Measurements from ENCODE around the gene MED31. TPM values are rescaled to one million over a fixed set of nuclear protein-coding genes. Genes with fewer than 3 reads are reported as not detected.
"Not testable (repeated sequence)": the region's sequence is repeated elsewhere in the genome, so short reads cannot be mapped to it uniquely, and the experiment has no call there.

Gene MED31
- total RNA-seq, 1 experiment from 2014 or later, result 20.1 TPM

GRCh38 chr17:6669479-6670212, 18.2 kb upstream of the MED31 start:
- Histone ChIP-seq H3K4me1 (no peaks in the 10 kb centered on the region), H3K36me3 (no peaks in the 10 kb centered on the region), H3K9me3 (replicated peaks) (no peaks in the 10 kb centered on the region), H3K4me3 (no peak overlapping the region), H3K27ac (no peak overlapping the region), H3K27me3 (no peaks in the 10 kb centered on the region)
- no peak for DNase-seq

DNA sequence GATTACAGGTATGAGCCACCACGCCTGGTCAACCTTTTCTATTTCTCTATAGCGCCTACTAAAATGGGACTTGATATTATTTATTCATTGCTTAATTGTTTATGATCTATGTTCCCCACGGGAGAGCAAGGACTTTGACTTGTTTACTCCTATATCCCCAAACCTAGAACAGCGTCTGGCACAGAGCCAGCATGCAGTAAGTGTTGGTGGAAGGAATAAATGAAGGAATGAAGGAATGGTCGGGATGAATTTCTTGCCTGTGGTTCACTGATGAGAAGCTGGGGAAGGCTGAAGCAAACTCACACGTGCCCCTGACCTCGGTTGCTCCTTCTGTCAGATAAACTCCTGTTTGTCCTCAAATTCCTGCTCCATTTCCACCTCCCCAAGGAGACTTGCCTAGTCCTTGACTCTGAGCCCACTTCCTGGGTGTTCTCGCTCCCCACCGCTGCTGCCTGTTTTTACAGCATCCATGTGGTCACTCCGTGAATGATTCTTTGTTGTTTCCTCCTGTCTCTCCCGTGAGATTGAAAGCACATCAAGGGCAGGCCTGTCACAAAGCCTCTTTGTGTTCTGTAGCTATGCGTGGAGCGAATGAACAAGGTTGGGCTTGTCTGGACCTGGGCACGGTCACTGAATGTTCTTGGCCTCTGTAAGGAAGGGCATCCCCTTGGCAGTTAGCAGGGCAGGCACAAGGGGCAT, 17.5 kb upstream of the MED31 start:
- DNase-seq, result peak in 1 of 2 experiments; percentile 4
- H3K27me3 ChIP-seq, result no peaks in the 10 kb centered on the region
- no peak overlapping the region for H3K4me3 ChIP-seq
- no peaks in the 10 kb centered on the region for H3K36me3 ChIP-seq
- H3K4me1 ChIP-seq, result no peaks in the 10 kb centered on the region
- no peaks in the 10 kb centered on the region for H3K9me3 ChIP-seq (replicated peaks)
- no peak overlapping the region for H3K27ac ChIP-seq

- Histone ChIP-seq H3K36me3 (no peaks in the 10 kb centered on the region), H3K27ac (no peak overlapping the region), H3K27me3 (no peaks in the 10 kb centered on the region), H3K4me3 (no peak overlapping the region), H3K4me1 (no peaks in the 10 kb centered on the region), H3K9me3 (replicated peaks) (no peaks in the 10 kb centered on the region)
- DNase-seq, result no peak
Measured at GRCh38 chr17:6668219-6668618, 16.8 kb upstream of the MED31 start.

GRCh38 chr17:6667516-6667915, 16.1 kb upstream of the MED31 start:
- Histone ChIP-seq H3K4me1 (no peaks in the 10 kb centered on the region), H3K27me3 (no peaks in the 10 kb centered on the region), H3K27ac (no peak overlapping the region), H3K4me3 (no peak overlapping the region), H3K36me3 (no peaks in the 10 kb centered on the region), H3K9me3 (replicated peaks) (no peaks in the 10 kb centered on the region)
- DNase-seq, result no peak

DNA sequence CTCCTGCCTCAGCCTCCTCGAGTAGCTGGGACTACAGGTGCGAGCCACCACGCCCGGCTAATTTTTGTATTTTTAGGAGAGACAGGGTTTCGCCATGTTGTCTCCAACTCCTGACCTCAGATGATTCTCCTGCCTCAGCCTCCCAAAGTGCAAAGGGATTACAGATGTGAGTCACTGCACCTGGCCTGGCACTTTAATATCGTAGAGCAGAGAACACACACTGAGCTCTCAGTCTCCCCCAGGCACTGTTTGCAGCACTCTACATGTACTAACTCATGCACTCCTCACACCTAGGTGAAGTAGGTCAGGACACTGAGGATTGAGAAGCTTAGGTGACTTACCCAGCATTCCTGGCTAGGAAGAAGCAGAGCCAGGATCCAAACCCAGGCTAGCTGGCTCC, 15.2 kb upstream of the MED31 start:
- no peaks in the 10 kb centered on the region for H3K36me3 ChIP-seq

DNA sequence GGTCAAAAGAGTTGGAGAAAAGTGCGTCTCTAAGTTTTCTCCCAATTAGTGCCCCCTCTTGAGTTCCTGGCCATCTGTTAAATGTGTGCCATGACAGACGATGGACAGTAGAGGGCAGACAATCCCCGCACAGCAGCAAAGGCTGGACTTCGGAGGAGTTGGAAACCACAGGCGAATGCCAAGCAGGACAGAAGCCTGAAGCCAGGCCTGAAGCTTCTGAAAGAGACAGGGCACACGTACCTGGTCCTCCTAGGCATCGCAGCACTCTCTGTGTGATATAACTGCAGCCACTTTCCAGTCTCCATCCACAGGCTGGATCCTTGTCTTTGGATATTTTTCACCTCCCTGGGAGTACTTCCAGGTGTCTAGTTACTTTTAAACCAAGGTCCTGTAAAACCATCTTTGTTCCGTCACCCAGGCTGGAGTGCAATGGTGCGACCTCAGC, 14.7 kb upstream of the MED31 start:
- H3K27ac ChIP-seq, result no peak overlapping the region
- no peak overlapping the region for H3K4me3 ChIP-seq
- no peaks in the 10 kb centered on the region for H3K36me3 ChIP-seq
- H3K4me1 ChIP-seq, result no peaks in the 10 kb centered on the region
- H3K9me3 ChIP-seq (replicated peaks), result no peaks in the 10 kb centered on the region
- peak; percentile 59 to 82 for DNase-seq
- H3K27me3 ChIP-seq, result no peaks in the 10 kb centered on the region

More for the DNA sequence above, 15.2 kb upstream of the MED31 start:
- no peak for DNase-seq
- no peak overlapping the region for H3K4me3 ChIP-seq
- H3K27ac ChIP-seq, result no peak overlapping the region
- no peaks in the 10 kb centered on the region for H3K27me3 ChIP-seq
- no peaks in the 10 kb centered on the region for H3K9me3 ChIP-seq (replicated peaks)
- no peaks in the 10 kb centered on the region for H3K4me1 ChIP-seq

- H3K27me3 ChIP-seq; H3K9me3 ChIP-seq (replicated peaks); DNase-seq; H3K4me3 ChIP-seq; H3K27ac ChIP-seq; H3K36me3 ChIP-seq; H3K4me1 ChIP-seq: not testable (repeated sequence)
Measured at GRCh38 chr17:6663200-6663599, 11.8 kb upstream of the MED31 start.

DNA sequence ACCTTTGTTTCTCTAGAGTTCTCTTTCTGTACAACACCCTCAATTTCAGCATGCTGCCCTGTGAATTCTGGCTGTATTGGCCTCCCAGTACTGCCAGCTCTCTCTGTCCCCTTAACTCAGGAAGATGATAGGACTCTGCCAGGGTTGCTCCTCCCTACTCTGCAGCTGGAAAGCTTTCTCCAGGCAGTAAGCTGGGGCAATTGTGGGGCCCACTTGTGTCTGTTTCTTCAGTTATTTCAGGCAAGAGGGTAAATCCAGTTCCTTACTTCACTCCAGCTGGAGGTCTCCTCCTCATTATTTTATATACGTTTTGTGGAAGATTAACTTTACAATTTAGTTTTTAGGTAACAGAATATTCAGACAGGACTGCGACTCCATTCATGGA, 10.1 kb upstream of the MED31 start:
- no peak overlapping the region for H3K4me3 ChIP-seq

DNA sequence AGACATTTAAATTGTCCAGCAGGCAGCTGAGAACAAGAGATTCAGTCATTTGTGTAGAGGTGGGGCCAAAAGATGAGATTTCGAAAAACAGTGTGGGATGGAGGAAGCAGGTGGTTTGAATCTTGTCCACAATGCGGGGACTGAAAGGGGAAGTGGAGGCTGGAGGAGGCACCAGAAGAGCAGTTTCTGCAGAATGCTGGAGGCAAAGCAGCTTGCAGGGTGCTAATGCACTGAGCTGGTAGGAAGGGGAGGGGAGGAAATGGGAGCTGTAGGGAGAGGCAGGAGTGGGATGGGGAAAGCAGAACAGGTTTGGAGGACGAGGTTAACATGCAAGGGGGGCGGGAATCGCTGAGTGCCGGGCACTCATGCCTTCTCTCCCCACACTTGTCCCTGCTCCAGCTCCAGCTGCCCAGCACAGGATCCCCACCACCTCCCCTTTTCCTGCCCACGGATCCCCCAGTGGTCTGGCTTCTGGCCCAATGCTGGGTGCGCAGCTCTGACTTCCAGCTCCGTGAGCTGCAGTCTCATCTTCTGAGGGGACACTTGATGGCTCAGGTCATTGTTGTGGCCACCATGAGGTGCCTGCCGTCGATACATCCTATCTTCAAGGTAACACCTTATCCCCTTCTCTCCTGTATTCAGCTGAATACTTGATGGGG, 9.5 kb upstream of the MED31 start:
- DNase-seq, result no peak
- H3K27me3 ChIP-seq, result no peaks in the 10 kb centered on the region
- no peaks in the 10 kb centered on the region for H3K36me3 ChIP-seq
- no peaks in the 10 kb centered on the region for H3K4me1 ChIP-seq
- H3K27ac ChIP-seq, result no peak overlapping the region
- H3K9me3 ChIP-seq (replicated peaks), result no peaks in the 10 kb centered on the region
- H3K4me3 ChIP-seq, result no peak overlapping the region

More for the DNA sequence above, 10.1 kb upstream of the MED31 start:
- no peaks in the 10 kb centered on the region for H3K36me3 ChIP-seq
- DNase-seq, result no peak
- H3K9me3 ChIP-seq (replicated peaks), result no peaks in the 10 kb centered on the region
- H3K4me1 ChIP-seq, result no peaks in the 10 kb centered on the region
- no peak overlapping the region for H3K27ac ChIP-seq
- H3K27me3 ChIP-seq, result no peaks in the 10 kb centered on the region

- Histone ChIP-seq H3K9me3 (replicated peaks) (no peaks in the 10 kb centered on the region), H3K27me3 (no peaks in the 10 kb centered on the region), H3K4me1 (no peaks in the 10 kb centered on the region), H3K36me3 (no peaks in the 10 kb centered on the region), H3K27ac (no peak overlapping the region), H3K4me3 (no peak overlapping the region)
- no peak for DNase-seq
Measured at GRCh38 chr17:6660101-6660500, 8.7 kb upstream of the MED31 start.

DNA sequence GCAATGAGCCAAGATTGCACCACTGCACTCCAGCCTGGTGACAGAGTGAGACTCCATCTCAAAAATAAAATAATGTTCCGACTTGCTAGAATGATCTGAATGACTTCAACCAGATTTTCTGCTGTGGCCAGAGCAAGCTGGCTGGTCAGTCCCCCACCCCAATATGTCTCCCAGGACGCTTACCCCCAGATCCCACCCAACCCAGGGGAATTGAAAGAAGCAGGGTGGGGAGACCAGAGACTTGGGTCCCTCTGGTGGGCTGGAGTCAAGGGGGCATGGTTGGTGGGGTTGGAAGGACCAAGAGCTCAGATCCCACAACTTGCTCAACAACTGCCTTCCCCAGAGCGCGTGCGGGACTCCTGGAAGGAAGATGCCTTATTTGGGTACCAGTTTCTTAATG, 7.0 kb upstream of the MED31 start:
- not testable (repeated sequence) for H3K27me3 ChIP-seq

DNA sequence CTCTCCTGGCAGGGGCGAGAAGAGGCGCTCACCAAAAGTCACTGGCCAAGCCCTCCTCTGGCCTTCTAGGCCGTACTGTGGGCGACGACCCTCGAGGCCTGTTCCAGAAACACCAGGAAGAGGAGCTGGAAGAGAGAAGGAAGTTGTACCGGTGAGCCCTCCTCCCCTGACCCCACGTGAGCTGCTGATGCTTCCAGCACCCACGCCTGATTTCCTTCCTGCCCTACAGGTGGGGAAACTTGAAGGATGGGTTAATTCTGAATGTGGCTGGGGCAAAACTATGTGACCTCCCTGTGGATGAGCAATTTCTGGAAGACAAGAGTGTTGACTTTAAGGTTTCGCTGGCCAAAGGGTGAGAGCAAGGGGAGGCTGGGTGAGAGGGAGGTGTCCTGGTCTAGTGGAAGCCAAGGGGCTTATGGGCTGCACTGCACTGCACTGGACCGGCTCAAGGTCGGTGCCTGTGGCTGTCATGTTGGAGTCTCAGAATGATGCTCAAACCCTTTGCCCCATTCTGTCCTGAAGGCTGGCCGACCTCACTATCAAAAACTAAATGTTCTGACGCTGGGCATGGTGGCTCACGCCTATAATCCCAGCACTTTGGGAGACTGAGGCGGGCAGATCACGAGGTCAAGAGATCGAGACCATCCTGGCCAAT, 6.4 kb upstream of the MED31 start:
- DNase-seq, result no peak
- Histone ChIP-seq H3K27me3 (no peaks in the 10 kb centered on the region), H3K36me3 (no peaks in the 10 kb centered on the region), H3K9me3 (replicated peaks) (no peaks in the 10 kb centered on the region), H3K4me1 (no peaks in the 10 kb centered on the region), H3K4me3 (no peak overlapping the region), H3K27ac (no peak overlapping the region)

More for the DNA sequence above, 7.0 kb upstream of the MED31 start:
- not testable (repeated sequence) for H3K4me1 ChIP-seq; H3K27ac ChIP-seq; H3K9me3 ChIP-seq (replicated peaks); H3K36me3 ChIP-seq; DNase-seq; H3K4me3 ChIP-seq

GRCh38 chr17:6656797-6657632, 5.6 kb upstream of the MED31 start:
- not testable (repeated sequence) for H3K27ac ChIP-seq; DNase-seq; H3K4me1 ChIP-seq; H3K36me3 ChIP-seq; H3K9me3 ChIP-seq (replicated peaks); H3K27me3 ChIP-seq; H3K4me3 ChIP-seq

- H3K27me3 ChIP-seq; H3K9me3 ChIP-seq (replicated peaks); H3K4me1 ChIP-seq; H3K27ac ChIP-seq; H3K4me3 ChIP-seq; H3K36me3 ChIP-seq; DNase-seq: not testable (repeated sequence)
Measured at GRCh38 chr17:6655732-6656361, 4.4 kb upstream of the MED31 start.
